Astrocyte of the cerebellum (primary cell): Measurements from ENCODE around the gene PKP1.

Experiments used
- DNase-seq: peaks from one replicate; pipeline ENCODE4 v3.0.0-alpha.2; 2011; ENCODE audit warnings: low read depth
- H3K4me3 ChIP-seq: 2 replicates; pipeline ENCODE4 v1.5.1; 2011; ENCODE audit warnings: mild to moderate bottlenecking, low read depth, low read length, moderate library complexity
- CTCF ChIP-seq: IDR thresholded peaks from 2 replicates; pipeline ENCODE4 v1.5.1; 2012; ENCODE audit warnings: low read length, low read depth, moderate library complexity, mild to moderate bottlenecking; ENCODE audit errors: missing control alignments
- in situ Hi-C: cut with HindIII; loops from 2 replicates; pipeline ENCODE4 v1.10.0; 2017; ENCODE audit warnings: low sequenced_read_pairs

The PKP1 gene

GRCh38 chr1:201329286-201329685, 46.0 kb downstream of the PKP1 start:
- DNase-seq: no peak
- H3K4me3 ChIP-seq: no peak overlapping the region
- in situ Hi-C loops: no loop called here
- no peak for TF ChIP-seq CTCF

GRCh38 chr1:201329801-201330200, 46.5 kb downstream of the PKP1 start:
- in situ Hi-C loops: no loop called here
- no peak for TF ChIP-seq CTCF
- no peak for DNase-seq
- no peak overlapping the region for H3K4me3 ChIP-seq

DNA sequence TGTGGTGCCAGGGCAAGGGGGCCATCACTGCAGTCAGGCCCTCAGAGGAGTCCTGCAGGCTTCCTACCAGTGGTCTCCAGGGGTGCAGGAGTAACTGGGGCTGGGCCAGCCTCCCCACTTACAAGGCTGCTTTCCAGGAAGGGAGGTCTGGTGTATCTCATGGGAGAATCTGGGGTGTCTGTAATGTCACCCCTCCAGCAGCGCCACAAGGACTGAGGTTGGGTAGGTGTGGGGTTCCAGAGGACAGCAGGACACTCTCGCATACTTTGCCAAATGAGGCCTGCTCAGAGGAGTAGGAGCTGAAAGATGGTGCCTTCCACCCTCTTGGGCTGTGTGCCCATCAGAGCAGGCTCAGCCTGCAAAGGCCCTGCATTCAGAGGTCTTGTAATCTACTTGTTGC, 47.2 kb downstream of the PKP1 start:
- DNase-seq: no peak

GRCh38 chr1:201331166-201331565, 47.9 kb downstream of the PKP1 start:
- no peak for DNase-seq
- no peak overlapping the region for H3K4me3 ChIP-seq
- TF ChIP-seq CTCF: no peak
- in situ Hi-C loops: no loop called here

More for the DNA sequence above, 47.2 kb downstream of the PKP1 start:
- H3K4me3 ChIP-seq: no peak overlapping the region
- in situ Hi-C loops: no loop called here
- TF ChIP-seq CTCF: no peak

GRCh38 chr1:201332021-201332420, 48.7 kb downstream of the PKP1 start:
- no peak for DNase-seq
- TF ChIP-seq CTCF: no peak
- H3K4me3 ChIP-seq: no peak overlapping the region
- in situ Hi-C loops: no loop called here

GRCh38 chr1:201332616-201333335, 49.5 kb downstream of the PKP1 start:
- TF ChIP-seq CTCF: no peak
- in situ Hi-C loops: no loop called here
- DNase-seq: no peak
- H3K4me3 ChIP-seq: no peak overlapping the region
